GM19023 (cell line): ENCODE data around the gene LHFPL3.

Experiments
- ATAC-seq: cut with Tn5 transposase; IDR thresholded peaks from one replicate; pipeline ENCODE4 v1.9.1; 2021; ENCODE audit warnings: mild to moderate bottlenecking, moderate library complexity; ENCODE audit not compliant: unreplicated experiment

The LHFPL3 gene

DNA sequence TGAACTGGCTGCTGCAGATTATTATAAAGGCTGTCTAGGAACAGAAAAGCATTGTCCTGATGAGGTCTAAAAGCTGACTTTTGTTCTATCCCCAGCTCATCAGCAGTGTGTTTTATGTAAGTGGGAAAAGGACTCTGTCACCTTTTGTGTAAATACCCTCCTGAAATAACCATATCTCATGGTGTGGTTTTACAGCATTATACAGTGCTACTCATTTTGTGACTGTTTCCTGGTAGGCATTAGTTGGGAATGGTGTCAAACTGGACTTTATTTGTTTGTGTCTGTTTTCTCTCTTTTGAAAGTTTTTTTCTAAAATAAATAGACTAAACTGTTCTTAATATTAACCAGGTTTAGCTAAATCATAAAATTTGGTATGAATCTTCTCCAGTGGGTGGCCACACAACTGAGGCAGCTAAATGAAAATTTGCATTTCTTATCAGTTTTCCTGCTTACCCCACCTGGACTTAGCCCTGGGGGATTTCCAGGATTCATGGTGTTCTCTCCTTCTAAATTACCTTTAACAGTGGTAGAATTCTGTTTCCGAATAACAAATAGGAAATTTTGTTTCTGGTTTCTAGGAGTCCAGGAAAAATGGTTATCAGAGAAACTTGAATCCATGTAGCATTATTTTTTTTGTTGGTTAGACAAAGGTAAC is 140.9 kb downstream of the LHFPL3 start:
- no peak for ATAC-seq

GRCh38 chr7:104480529-104480928 is 152.1 kb downstream of the LHFPL3 start:
- ATAC-seq: no peak

DNA sequence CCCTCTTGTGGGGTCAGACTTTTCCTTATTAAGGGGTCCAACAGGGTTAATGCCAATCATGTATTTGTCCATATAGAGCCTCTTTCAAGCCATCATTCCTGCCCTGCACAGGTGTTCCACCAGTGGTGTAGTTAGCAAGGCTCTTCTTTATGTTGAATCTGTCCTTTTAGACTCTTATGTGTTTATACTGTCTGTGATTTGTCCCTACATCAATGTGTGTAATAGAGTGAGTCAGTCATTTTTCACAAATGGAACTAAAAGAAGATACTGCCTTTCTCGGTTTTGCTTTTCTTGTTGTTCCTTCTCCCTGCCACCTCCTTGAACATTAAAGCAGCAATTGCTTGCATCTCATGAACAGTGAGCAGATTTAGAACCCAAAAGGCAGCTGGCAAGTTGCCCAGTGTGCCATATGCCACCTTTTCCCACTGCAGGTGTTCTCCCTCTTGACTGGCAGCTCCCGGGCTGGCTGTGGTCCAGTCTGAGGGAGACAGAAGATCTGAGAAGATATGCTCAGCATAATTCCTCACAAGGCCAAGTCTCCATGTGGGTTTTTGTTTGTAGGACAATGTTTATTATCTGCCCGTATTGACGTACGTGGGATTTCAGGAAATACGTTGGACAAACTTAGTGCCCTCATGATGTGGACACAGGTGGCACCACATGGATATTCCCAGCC is 154.1 kb downstream of the LHFPL3 start:
- ATAC-seq: no peak

GRCh38 chr7:104486931-104487330 is 158.5 kb downstream of the LHFPL3 start:
- ATAC-seq: no peak

DNA sequence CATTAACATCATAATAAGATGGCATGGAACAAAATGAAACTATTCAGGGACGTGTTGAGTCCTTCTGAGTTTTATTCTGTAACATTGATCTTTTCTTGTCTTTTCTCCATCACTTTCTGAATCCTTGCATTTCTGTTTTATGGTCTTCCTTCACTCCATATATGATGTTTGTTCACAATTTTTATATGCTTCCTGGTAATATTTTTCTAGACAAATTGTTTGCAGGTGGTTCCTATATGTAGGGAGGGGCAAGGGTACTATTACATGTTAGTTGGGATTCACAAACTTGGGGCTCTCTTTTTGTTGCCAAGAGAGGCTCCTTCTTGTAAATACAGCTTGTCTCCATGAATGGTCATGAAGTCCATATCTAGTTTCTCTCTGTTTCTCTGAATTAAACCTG is 159.2 kb downstream of the LHFPL3 start:
- no peak for ATAC-seq

- no peak for ATAC-seq
Measured at GRCh38 chr7:104497379-104497967, 169.1 kb downstream of the LHFPL3 start.

- ATAC-seq: no peak
Measured at GRCh38 chr7:104499975-104500374, 171.6 kb downstream of the LHFPL3 start.

- ATAC-seq: no peak
Measured at GRCh38 chr7:104509874-104510273, 181.5 kb downstream of the LHFPL3 start.

- ATAC-seq: no peak
Measured at GRCh38 chr7:104524853-104525252, 196.4 kb downstream of the LHFPL3 start.

DNA sequence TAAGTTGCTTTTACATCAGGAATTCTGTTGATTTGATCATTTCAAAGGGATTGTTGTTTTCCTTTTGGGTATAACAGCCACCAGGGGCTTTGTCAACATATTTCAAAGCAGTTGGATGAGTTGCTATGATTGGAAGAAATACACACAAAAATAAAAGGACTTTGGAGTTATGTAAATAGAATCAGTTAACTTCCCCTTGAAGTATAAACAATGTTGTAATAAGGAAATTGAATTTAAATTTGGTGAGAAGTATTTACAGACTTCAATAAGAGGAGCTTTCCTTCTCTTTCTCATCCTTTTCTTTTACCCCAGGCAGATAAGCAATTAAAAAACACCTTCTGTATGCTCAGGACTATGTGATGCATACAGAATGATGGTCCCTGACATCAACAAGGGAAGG is 199.7 kb downstream of the LHFPL3 start:
- no peak for ATAC-seq

DNA sequence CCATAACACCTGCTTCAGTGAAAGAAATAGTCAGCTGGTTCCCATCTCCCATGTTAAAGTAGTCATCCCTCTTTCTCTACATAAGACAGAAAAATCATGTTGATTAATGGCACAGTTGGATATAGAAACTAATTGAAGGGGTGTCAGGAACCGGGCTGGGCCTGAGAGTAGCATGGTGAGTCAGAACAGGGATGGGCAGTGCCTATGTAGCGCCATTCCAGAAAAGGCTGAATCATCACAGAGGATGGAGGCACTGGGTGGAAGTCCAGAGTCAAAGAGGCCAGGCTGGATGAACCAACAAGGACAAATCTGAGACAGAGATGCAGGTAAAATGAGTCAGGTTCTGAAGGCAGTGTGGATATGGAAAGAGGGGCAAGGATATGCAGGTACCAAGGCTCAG is 201.2 kb downstream of the LHFPL3 start:
- no peak for ATAC-seq

- no peak for ATAC-seq
Measured at GRCh38 chr7:104530251-104530650, 201.8 kb downstream of the LHFPL3 start.

DNA sequence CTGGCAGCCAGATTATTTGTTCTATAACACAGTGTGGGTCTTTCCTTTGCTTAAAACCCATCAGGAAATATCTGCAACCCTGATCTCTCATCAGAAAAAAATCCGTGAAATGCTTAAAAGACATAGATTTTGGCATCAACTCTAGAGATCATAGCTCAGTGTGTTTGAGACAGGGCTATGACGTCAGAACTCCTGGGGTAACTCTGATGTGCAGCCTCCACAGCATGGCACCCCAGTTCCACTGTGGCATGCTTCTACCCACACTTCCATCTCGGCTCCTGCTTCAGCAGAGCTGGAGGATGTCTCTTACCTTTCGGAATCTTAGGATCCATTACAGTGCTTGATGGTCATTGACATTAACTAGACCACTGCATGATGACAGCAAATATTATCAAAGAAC is 205.7 kb downstream of the LHFPL3 start:
- ATAC-seq: no peak

DNA sequence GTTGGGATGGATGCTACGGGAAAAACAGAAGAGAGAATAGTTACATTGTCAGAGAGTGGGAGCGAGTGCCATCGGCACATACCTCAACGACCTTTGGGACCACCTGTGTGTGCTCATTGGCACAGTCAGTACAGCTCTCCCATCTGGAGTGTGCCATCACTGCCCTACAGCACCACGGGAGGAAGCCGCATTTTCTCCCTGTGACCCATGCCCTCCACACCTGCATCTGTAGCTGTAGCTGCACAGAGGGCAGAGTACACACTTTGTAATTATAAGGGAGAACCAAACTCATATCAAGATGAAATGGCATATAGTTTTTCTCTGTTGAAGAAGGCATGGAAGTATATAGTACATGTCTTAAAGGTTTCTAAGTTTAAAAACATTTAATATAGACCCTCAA is 207.4 kb downstream of the LHFPL3 start:
- no peak for ATAC-seq

GRCh38 chr7:104536956-104537355 is 208.6 kb downstream of the LHFPL3 start:
- no peak for ATAC-seq

GRCh38 chr7:104538152-104538551 is 209.7 kb downstream of the LHFPL3 start:
- no peak for ATAC-seq

GRCh38 chr7:104541897-104542296 is 213.5 kb downstream of the LHFPL3 start:
- ATAC-seq: no peak

GRCh38 chr7:104548861-104549260 is 220.5 kb downstream of the LHFPL3 start:
- no peak for ATAC-seq

- no peak for ATAC-seq
Measured at GRCh38 chr7:104550362-104550761, 222.0 kb downstream of the LHFPL3 start.

DNA sequence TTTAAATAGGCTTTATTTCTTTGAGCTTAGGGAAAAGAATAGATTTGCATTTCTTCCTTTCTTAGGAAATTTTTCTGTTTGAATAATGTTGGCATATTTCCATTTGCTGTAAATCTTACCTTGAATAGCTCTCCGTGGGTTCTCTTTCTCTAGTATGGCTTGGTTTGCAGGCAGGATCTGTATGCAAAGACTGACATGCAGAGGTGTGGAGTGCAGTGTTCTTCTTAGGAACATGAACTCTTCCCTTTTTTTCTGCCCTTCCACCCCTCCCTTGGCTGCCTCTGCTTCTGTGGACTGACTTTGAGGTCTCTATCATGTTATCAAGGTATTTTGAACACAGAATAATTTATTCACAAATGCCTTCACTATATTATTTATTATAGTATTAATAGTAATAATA is 222.8 kb downstream of the LHFPL3 start:
- ATAC-seq: no peak

DNA sequence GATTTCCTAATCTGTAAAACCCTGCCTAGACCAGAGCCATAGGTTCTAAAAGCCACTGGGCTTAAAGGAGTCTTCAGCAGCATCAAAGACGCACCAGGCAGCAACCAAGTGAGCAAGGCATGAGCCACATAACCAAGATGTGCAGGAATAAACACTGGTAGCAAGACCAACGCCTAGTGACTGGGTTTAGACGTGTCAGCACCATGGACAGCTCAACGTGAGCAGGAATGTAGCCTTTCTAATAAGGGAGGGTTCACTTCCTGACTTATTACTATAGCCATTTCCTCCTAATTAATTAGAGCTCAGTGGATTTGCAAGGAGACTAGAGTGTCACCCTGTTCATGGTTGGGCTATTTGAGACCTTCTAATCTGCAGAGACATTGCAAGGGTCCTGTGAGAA is 223.7 kb downstream of the LHFPL3 start:
- ATAC-seq: no peak

DNA sequence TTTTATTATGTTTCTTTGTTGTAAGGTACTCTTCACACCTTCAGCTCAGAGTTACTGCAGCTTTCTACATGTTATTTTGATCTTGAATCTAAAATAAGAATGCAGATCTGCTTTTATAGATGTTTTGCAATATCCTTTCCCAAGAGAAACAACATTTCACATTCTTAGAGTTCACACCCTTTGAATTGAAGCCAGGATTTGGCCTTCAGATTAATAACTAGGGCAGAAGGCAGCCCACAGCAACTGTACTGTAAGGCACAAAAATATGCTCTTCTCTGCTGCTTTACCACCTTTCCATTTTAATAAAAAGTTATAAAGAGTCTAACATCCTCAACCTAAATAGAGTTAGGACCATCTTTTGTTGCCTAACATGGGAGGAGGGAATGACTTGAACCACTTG is 224.7 kb downstream of the LHFPL3 start:
- no peak for ATAC-seq
